HUES48 (cell line): ENCODE data around the gene PLA2G4C.

Experiments used
- H3K27ac ChIP-seq: one replicate; pipeline ENCODE4 v1.7.0; 2013; ENCODE audit warnings: low read depth, low read length, inconsistent platforms
- H3K27me3 ChIP-seq: 2 replicates; pipeline ENCODE4 v1.6.1; 2013; ENCODE audit warnings: mild to moderate bottlenecking, low read length; ENCODE audit not compliant: control insufficient read depth, insufficient read depth
- H3K36me3 ChIP-seq: 2 replicates; pipeline ENCODE4 v1.6.1; 2013; ENCODE audit warnings: low read length; ENCODE audit not compliant: control insufficient read depth, insufficient read depth
- H3K4me1 ChIP-seq: 2 replicates; pipeline ENCODE4 v1.6.1; 2013; ENCODE audit warnings: mild to moderate bottlenecking, low read length; ENCODE audit not compliant: control insufficient read depth, insufficient read depth
- H3K4me3 ChIP-seq: 2 replicates; pipeline ENCODE4 v1.5.1; 2013; ENCODE audit warnings: mild to moderate bottlenecking, low read depth, low read length
- H3K9ac ChIP-seq: 2 replicates; pipeline ENCODE4 v1.6.1; 2013; ENCODE audit warnings: mild to moderate bottlenecking, low read depth, low read length, moderate library complexity
- H3K9me3 ChIP-seq: 2 replicates; pipeline ENCODE4 v1.6.1; 2013; ENCODE audit warnings: low read length; ENCODE audit not compliant: control insufficient read depth, insufficient read depth

The PLA2G4C gene

DNA sequence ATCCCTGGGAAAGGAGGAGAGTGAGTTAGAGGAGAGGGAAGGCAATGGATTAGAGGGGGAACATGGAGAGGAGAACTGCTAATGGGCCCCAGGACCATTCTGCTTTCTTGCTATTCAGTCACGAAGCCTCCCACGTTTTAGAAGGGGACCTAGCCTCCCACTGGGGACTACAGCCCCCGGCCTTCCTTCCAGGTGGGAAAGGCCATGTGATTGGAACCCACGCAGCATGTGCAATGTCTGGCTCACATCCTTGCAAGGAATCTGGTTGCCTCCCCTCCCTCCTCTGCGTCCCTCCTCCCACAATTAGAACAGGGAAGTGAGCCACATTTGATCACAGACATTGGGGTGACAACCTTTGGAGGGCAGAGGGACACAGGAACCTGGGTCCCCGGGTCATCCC is 22.5 kb upstream of the PLA2G4C start:
- Histone ChIP-seq H3K27ac (no peak overlapping the region), H3K4me1 (no peaks in the 10 kb centered on the region), H3K27me3 (no peaks in the 10 kb centered on the region), H3K36me3 (peaks cover 74% of the 10 kb centered on the region), H3K9ac (no peak overlapping the region), H3K9me3 (no peaks in the 10 kb centered on the region), H3K4me3 (no peak overlapping the region)

DNA sequence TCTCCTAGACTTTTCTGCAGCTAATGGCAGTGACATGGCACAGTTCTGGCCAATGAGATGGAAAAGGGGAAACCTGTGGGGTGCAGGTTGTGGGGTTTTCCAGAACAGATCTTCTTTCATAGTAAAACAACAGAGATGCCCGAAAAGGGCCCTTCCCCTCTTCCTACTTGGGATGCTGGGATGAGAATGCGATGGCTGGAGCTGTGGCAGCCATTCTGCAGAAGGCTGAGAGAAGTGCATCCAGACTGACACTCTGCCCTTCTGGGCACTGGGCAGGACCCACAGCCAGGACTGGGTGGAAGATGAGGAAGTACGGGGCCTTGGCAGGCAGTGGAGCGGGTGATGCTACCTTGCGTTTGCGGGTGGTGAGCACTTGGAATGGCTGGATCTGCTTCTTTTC is 16.9 kb upstream of the PLA2G4C start:
- peaks cover 80% of the 10 kb centered on the region for H3K36me3 ChIP-seq
- H3K9ac ChIP-seq = no peak overlapping the region
- H3K9me3 ChIP-seq = no peaks in the 10 kb centered on the region
- H3K27ac ChIP-seq = no peak overlapping the region
- no peaks in the 10 kb centered on the region for H3K27me3 ChIP-seq
- no peaks in the 10 kb centered on the region for H3K4me1 ChIP-seq
- no peak overlapping the region for H3K4me3 ChIP-seq

DNA sequence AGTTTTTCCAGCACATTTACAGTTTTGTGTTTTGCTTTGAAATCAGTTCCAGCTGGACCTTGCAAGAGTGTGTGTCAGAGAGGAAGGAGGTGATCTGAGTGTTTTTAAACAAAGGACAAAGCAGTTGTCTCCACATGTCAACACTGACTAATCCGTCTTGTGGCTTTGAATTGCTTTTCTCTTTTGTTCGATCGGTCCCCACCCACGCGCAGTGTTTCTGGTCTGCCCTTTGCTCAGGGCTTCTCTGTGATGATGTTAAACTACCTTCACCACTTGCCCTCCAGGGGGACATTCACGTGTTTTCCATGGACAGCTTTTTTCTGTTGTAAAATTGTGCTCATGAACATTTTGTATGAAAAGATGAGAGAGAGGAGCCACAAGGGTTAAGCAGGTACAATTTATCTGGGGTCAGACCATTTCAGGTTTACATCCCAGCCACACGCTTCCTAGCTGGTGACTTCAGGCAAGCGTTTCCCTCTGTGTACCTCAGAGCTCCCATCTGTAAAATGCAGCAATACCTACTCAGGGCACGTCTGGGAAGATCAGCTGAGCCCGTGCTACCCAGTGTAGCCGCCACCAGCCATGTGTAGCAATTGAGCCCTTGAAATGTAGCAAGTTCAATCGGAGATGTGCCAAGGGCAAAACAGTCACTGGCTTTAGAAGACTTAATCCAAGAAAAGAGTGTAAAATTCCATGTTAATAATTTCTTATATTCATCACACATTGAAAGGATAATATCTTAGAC is 13.5 kb upstream of the PLA2G4C start:
- peak overlapping the region; percentile 80 for H3K27ac ChIP-seq
- H3K4me1 ChIP-seq = no peaks in the 10 kb centered on the region
- H3K27me3 ChIP-seq = no peaks in the 10 kb centered on the region
- H3K9me3 ChIP-seq = no peaks in the 10 kb centered on the region
- H3K9ac ChIP-seq = no peak overlapping the region
- H3K4me3 ChIP-seq = no peak overlapping the region
- H3K36me3 ChIP-seq = peaks cover 79% of the 10 kb centered on the region

DNA sequence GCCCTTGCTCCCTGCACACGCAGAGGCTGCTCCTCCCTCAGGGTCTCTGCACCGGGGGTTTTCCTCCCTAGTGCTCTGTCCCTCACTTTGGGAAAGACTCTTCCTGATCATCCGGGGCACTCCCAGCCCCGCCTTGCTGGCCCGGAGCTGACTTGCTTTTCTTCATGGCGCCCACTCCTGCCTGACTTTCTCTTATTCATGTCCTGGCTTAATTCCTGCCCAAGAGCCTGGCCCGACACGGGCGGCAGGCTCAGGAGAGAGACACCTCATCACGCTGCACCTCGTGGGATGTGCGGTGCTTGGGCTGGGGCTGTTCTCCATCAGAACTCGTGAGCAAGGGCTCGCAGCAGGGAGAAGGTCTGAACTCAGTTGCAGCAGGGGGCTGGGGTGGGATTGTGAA is 11.8 kb upstream of the PLA2G4C start:
- peaks cover 79% of the 10 kb centered on the region for H3K36me3 ChIP-seq
- no peaks in the 10 kb centered on the region for H3K27me3 ChIP-seq
- no peaks in the 10 kb centered on the region for H3K4me1 ChIP-seq
- H3K4me3 ChIP-seq = no peak overlapping the region
- H3K9me3 ChIP-seq = no peaks in the 10 kb centered on the region
- no peak overlapping the region for H3K9ac ChIP-seq
- no peak overlapping the region for H3K27ac ChIP-seq

DNA sequence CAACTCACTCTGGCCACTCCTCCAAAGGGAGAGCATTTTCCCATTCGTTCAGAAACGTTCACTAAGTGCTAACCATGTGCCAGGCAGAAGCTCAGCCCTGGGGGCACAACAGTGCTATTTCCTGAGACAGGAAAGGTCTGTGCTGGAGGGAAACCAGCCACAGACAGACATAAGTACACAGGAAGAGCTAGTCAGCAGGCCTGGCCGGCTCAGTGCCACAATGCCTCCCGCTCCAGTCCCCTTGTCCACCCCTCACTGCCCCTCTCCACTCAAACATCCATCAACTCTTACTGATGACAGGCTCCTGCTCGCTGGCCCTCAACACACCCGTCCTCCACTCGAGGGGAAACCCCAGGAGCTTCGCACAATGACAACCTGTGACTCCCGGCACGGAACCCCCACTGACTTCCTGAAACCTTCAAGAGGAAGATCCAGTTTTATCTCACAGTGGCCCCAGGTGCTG is 11.3 kb upstream of the PLA2G4C start:
- no peak overlapping the region for H3K4me3 ChIP-seq
- no peak overlapping the region for H3K27ac ChIP-seq
- H3K4me1 ChIP-seq = no peaks in the 10 kb centered on the region
- H3K9me3 ChIP-seq = no peaks in the 10 kb centered on the region
- H3K9ac ChIP-seq = no peak overlapping the region
- H3K36me3 ChIP-seq = peaks cover 77% of the 10 kb centered on the region
- H3K27me3 ChIP-seq = no peaks in the 10 kb centered on the region

DNA sequence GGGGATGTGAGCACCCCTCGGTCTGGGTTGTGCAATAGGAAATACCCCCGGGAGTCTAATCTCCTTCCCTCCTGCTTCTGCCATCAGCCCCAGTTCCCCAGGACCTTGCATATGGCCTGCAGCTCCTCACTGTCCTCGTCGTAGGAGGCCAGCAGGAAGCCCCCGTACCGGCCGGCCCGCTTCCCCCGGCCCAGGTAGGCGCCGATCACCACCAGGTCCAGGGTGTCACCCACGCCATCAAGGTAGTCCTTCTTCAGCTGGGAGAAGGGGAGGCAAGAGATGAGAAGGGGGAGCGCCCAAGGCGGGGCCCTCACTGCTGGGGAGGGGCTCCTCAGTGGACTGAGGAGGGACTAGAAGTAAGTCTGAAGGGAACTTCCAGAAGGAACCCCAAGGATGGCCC is 10.4 kb upstream of the PLA2G4C start:
- Histone ChIP-seq H3K4me3 (no peak overlapping the region), H3K27ac (no peak overlapping the region), H3K36me3 (peaks cover 76% of the 10 kb centered on the region), H3K27me3 (no peaks in the 10 kb centered on the region), H3K4me1 (no peaks in the 10 kb centered on the region), H3K9ac (no peak overlapping the region), H3K9me3 (no peaks in the 10 kb centered on the region)

DNA sequence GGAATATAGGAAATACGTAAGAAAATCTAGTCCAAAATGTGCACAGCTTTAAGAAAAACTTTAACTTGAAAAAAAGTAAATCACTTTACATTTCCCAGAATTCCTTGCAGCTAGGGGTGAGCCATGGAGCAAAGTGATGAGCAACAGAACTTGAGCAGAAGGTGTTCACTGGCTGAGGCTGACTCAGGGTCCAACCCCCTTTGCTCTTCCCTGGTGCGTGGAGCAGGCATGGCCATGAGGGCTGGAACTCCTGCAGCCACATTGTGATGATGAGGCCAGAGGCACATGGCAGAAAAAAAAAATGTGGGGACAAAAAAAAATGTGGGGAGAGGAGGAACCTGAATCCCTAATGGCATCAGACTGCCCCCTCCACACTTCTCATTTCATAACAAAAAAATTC is 9.9 kb upstream of the PLA2G4C start:
- Histone ChIP-seq H3K36me3 (peaks cover 79% of the 10 kb centered on the region), H3K9me3 (no peaks in the 10 kb centered on the region), H3K4me3 (no peak overlapping the region), H3K9ac (no peak overlapping the region), H3K27me3 (no peaks in the 10 kb centered on the region), H3K4me1 (no peaks in the 10 kb centered on the region), H3K27ac (no peak overlapping the region)

DNA sequence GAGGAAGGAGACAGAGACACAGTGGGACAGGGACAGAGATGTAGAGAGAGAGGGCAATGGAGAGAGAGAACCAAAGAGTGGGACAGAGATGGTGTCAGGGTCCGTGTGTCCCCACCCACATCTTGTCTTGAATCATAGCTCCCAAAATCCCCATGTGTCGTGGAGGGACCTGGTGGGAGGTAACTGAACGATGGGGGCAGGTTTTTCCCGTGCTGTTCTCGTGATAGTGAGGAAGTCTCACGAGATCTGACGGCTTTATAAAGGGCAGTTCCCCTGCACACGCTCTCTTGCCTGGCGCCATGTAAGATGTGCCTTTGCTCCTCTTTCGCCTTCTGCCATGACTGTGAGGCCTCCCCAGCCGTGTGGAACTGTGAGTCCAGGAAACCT is 7.5 kb upstream of the PLA2G4C start:
- Histone ChIP-seq H3K4me3 (no peak overlapping the region), H3K27ac (no peak overlapping the region), H3K9ac (no peak overlapping the region)

DNA sequence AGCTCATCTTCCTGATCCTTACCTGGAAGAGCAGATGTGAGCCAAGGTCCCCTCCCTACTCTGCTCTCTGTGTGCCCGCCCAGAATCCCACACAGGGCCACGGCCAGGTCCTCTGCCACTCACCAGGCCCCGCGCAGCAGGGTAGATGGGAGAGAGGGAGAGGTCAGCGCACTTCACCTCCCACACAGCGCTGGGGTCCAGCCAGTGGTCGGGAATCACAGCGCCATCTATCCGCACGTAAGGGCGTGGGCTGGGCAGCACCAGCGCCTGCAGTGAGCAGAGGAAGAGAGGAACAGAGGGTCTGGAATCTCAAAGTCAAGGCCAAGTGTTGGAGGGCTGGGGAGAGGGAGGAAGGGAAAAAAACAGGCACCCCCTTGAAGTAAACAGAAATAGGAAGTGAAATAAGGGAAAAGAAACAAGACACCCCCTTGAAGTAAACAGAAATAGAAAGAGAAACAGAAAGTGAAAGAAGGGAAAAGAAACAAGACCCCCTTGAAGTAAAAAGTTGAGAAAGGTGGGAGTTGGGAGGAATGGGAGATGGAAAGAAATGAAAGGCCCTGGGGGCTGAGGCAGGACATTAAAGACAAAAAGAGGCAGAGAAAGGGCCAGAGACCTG is 7.0 kb upstream of the PLA2G4C start:
- H3K27ac ChIP-seq = no peak overlapping the region
- H3K9me3 ChIP-seq = no peaks in the 10 kb centered on the region
- H3K9ac ChIP-seq = no peak overlapping the region
- no peak overlapping the region for H3K4me3 ChIP-seq
- no peaks in the 10 kb centered on the region for H3K4me1 ChIP-seq
- no peaks in the 10 kb centered on the region for H3K27me3 ChIP-seq
- H3K36me3 ChIP-seq = peaks cover 66% of the 10 kb centered on the region

More for the DNA sequence above, 7.5 kb upstream of the PLA2G4C start:
- Histone ChIP-seq H3K9me3 (no peaks in the 10 kb centered on the region), H3K36me3 (peaks cover 71% of the 10 kb centered on the region), H3K27me3 (no peaks in the 10 kb centered on the region), H3K4me1 (no peaks in the 10 kb centered on the region)

DNA sequence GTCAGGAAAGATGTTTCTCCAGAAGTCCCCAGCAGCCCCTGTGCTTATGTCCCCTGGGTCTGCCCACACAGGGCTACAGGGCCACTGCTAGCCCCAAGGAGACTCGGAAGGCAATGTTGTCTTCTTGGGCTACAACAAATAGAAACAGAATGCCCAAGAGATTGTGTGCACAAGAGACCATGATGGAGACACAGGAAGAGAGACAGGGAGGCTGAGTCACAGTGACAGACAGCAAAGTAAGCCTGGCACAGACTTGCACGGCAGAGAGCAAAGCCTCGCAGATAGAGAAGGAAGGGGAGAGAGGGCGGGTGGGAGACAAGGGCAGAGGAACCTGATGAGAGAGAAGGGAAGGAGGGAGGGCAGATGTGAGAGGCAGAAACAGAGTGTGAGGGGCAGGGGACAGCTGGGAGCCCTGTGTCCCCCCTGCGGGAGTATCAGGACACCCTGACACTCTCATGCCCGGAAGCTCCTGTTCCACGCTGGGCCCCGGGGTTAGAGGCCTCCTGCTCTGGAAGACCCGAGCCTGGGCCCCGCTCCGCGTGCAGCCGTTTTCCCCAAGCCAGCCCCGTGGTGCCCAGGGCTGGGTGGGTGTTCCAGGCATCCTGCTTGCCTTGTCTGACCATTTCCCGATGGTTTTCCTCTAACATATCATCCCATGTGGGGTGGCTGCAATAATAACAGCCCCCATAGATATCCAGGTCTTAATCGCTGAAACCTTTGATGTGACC is 2.7 kb upstream of the PLA2G4C start:
- no peak overlapping the region for H3K9ac ChIP-seq
- H3K9me3 ChIP-seq = no peaks in the 10 kb centered on the region
- H3K36me3 ChIP-seq = peaks cover 34% of the 10 kb centered on the region
- no peak overlapping the region for H3K4me3 ChIP-seq
- no peaks in the 10 kb centered on the region for H3K4me1 ChIP-seq
- no peak overlapping the region for H3K27ac ChIP-seq
- no peaks in the 10 kb centered on the region for H3K27me3 ChIP-seq

DNA sequence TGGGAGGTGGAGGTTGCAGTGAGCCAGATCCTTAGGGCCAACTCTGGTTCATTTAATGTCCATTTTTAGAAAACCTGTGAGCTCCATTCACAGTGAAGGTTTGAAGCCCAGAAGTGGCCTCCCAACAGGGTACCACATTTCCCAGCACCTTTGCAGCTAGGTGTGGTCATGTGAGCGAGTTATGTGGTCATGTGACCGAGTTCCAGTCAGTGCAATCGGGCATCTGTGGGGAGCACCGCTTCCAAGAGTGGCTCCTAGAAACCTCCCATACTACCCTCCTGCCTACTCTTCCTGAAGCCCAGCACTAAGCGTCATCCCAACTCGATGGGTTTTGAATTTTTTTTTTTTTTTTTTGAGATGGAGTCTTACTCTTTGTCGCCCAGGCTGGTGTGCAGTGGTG is 663 bp upstream of the PLA2G4C start:
- H3K36me3 ChIP-seq = peaks cover 19% of the 10 kb centered on the region
- no peaks in the 10 kb centered on the region for H3K27me3 ChIP-seq
- H3K4me3 ChIP-seq = no peak overlapping the region
- H3K9ac ChIP-seq = no peak overlapping the region
- no peaks in the 10 kb centered on the region for H3K9me3 ChIP-seq
- no peak overlapping the region for H3K27ac ChIP-seq
- H3K4me1 ChIP-seq = no peaks in the 10 kb centered on the region
